GM12891 (cell line): ENCODE results near the gene ATG13.

Experiments used
- DNase-seq: peaks from one replicate; pipeline ENCODE4 v3.0.0; 2011; ENCODE audit warnings: low spot score; ENCODE audit not compliant: insufficient read length
- FAIRE-seq: peaks from 2 replicates; lab custom pipeline; 2011; peaks lifted over from hg19 to GRCh38; lab: Jason Lieb, UNC
- PAX5 ChIP-seq: IDR thresholded peaks from 2 replicates; pipeline ENCODE4 v1.6.1; 2011; ENCODE audit warnings: low read length, moderate library complexity, mild to moderate bottlenecking; ENCODE audit not compliant: insufficient read depth, severe bottlenecking
- POLR2A ChIP-seq: IDR thresholded peaks from 2 replicates; pipeline ENCODE4 v1.6.1; 2011; ENCODE audit warnings: low read depth, low read length, control low read depth
- POLR2AphosphoS5 ChIP-seq: IDR thresholded peaks from 2 replicates; pipeline ENCODE4 v1.6.1; 2011; ENCODE audit warnings: low read depth, low read length, control low read depth
- POU2F2 ChIP-seq: IDR thresholded peaks from 2 replicates; pipeline ENCODE4 v1.6.1; 2011; ENCODE audit warnings: low read depth, mild to moderate bottlenecking, control low read depth, low read length, moderate library complexity
- SPI1 ChIP-seq: IDR thresholded peaks from 2 replicates; pipeline ENCODE4 v1.6.1; 2011; ENCODE audit warnings: low read depth, low read length, control low read depth
- TAF1 ChIP-seq: IDR thresholded peaks from 2 replicates; pipeline ENCODE4 v1.6.1; 2011; ENCODE audit warnings: low read depth, low read length, control low read depth

Gene ATG13

DNA sequence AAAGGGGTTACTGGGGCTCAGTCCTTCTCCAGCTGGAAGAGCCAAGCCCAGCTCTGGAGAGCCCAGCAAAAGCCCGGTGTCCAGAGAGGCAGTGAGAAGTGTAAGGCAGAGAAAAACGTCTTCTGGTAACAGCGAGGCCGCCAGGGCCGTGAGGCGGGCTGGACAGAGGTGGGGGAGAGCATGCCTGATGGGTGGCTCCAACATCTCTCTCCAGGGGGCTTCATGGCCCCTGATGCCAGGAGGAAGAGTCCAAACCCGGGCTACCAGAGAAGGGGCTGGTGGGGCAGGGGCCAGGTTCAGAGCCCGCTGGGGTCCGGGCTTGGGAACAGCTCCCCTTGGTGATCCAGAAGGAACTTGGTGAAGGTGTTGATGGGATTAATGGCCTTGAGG, 61.4 kb downstream of the ATG13 start:
- no peak for TF ChIP-seq POLR2A
- TF ChIP-seq POLR2AphosphoS5, result no peak
- TF ChIP-seq POU2F2, result no peak
- no peak for TF ChIP-seq TAF1
- TF ChIP-seq PAX5, result no peak
- no peak for TF ChIP-seq SPI1
- FAIRE-seq (no peak), DNase-seq (no peak)

DNA sequence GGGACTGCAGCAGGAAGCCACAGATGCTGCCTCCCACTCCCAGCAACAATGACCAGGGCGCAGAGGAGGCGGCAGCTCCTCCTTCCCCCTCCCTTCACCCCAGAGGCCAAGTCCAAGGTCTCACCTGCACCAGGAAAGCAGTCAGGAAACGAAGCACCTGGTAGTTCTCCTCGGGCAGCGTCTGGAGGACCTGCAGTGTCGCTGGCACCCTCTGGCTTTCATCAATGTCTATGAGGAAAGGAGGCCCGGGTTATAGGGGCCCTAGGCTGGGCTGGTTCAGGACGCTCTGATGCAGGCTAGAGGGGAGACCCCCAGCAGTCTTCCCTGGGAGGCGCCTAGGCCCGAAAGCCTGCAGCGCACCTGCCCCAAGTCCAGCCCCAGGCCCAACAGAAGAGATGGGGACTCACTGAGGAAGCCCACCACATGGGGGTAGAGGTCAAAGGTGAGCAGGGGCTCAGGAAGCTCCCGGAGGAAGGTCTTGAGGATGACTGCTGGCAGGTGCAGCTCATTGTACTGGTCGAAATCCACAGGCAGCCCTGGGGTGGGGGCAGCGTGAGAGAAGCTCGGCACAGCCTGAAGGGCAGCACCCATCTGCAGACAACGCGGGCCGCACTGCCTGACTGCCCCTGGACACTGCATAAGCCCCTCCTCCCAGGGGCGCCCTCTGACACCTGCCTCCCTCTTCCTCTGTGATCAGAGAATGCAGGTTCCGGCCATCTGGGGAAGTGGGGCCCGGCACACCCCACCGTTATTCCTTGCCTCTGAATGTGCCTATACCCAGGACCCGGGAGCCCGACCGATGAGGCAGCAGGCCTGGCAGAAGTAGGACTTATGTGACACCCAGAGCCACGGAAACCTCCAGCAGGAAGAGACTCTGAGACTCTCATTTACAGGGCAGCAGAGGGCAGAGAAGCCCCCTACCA, 62.1 kb downstream of the ATG13 start:
- DNase-seq (no peak), FAIRE-seq (no peak)
- TF ChIP-seq POLR2A, result no peak
- no peak for TF ChIP-seq POU2F2
- no peak for TF ChIP-seq TAF1
- no peak for TF ChIP-seq POLR2AphosphoS5
- no peak for TF ChIP-seq SPI1
- no peak for TF ChIP-seq PAX5

DNA sequence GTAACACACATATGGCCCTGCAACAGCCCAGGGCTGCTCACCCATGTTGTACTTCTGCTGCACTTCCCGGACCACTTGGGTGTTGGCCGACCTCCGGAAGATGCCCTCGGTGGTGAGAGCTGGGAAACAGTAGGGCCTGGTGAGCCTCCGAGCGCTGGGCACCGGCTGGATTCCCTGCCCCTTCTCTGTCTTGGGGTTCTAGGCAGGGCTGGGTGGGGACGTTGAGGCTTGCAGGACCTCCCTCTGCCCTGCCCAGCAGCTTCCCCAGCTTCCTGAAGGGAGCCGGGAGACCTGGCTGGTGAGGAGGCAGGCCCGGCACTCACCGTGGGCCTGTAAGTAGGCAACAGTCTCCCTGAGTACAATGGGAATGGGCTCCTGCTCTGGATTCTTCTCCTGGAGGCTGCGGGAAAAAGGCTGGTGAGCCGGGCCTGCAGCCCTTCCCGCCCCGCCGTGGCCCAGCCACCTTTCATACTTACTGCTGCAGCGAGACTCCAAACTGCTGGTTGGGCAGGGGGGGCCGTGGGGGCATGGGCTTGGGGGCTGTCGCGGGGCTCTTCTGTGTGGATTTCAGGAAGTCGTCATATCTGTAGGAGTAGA, 62.9 kb downstream of the ATG13 start:
- DNase-seq (no peak), FAIRE-seq (no peak)
- TF ChIP-seq PAX5 (no peak), POU2F2 (no peak), SPI1 (no peak), POLR2A (no peak), POLR2AphosphoS5 (no peak), TAF1 (no peak)

DNA sequence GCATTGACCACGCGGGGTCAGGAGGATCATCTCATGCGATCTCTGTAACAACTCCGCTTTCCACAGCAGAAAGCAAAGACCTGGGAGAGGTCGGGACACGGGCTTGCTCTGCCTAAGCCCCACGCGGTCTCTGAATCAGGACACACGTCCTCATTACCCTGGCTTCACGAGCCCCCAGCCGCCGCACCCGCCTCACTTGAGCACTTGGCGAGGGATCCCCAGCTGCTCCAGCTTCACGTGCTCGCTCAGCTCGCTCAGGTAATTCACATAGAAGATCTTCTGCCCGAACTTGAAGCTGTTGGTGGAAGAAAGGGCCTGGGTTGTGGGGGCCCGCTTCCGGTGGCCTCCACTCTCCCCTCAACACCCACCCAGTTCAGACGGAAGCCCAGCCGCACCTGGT, 63.5 kb downstream of the ATG13 start:
- FAIRE-seq, result no peak
- no peak for TF ChIP-seq POU2F2
- DNase-seq, result no peak

DNA sequence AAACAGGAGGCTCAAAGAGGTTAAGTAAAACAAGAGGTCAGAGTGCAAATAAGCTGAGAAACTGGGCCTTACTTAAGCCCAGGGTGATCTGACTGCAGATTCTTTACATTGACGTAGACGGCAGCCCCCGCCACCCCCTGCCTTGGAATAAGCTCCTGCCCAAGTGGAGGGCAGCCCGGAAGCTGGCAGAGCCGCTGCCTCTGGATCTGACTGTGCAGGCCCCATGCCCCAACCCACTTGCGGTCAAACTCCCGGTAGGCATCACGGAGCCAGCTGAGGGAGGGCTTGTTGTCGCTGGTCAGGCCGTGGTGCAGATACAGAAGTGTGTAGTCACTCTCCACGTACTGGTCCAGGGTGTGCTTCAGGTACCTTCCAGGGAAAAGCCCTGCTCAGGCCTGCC, 64.5 kb downstream of the ATG13 start:
- TF ChIP-seq SPI1, result no peak
- no peak for TF ChIP-seq POLR2AphosphoS5
- TF ChIP-seq TAF1, result no peak
- no peak for TF ChIP-seq PAX5
- no peak for TF ChIP-seq POU2F2
- no peak for TF ChIP-seq POLR2A
- DNase-seq, result no peak
- no peak for FAIRE-seq

DNA sequence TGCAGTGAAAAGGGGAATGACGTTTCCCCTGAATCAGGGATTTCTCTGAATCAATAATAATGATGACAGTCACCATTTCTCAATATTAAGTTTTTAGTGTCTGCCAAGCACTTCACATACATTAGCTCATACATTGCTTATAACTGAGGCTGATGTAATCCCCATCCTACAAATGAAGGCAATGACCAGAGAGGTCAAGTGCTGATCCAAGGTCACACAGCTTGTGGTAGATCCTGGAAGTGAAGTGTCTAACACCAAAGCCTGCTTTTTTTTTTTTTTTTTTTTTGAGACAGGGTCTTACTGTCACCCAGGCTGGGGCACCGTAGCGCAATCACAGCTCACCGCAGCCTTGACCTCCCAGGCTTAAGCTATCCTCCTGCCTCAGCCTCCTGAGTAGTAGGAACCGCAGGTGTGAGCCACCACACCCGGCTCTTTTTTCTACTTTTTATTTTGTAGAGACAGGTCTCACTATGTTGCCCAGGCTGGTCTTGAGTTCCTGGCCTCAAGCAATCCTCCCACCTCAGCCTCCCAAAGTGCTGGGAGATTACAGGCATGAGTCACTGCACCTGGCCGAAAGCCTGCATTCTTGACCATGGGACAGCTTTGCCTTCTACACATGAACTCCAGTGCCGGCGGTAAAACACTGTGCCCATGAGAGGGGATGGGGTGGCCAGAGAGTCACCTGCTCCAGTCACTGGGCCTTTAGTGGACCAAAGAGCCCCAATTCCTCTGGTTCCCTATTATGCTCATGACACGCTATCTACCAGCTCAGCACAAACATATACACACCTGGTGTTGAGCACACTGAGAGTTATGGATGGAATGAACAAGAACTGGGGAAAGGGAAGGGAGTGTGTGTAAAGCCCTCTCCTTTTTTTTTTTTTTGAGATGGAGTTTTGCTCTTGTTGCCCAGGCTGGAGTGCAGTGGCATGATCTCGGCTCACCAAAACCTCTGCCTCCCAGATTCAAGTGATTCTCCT, 65.7 kb downstream of the ATG13 start:
- DNase-seq, result no peak
- no peak for FAIRE-seq
- TF ChIP-seq PAX5, result no peak
- no peak for TF ChIP-seq POU2F2
- TF ChIP-seq POLR2A, result no peak
- TF ChIP-seq POLR2AphosphoS5, result no peak
- no peak for TF ChIP-seq SPI1
- no peak for TF ChIP-seq TAF1

DNA sequence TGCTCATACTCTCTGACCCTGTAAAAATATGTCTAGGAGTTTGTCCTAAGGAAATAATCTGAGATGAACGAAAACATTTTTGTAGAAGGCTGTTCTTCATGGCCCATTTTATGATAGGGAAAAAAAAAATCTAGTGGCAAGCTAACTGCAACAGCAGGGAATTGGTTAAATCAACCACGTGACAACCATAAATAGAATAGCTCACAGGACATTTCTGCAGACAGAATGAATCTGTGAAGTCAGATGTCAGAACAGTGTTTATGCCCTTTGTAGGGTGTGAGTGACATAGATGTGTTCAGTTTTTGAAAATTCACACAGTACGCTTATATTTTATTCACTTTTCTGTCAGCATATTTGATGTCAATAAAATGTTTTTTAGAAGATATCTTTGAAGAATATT, 67.0 kb downstream of the ATG13 start:
- no peak for FAIRE-seq
- DNase-seq, result no peak
- TF ChIP-seq POLR2A, result no peak
- no peak for TF ChIP-seq POU2F2
- TF ChIP-seq SPI1, result no peak
- TF ChIP-seq POLR2AphosphoS5, result no peak
- TF ChIP-seq TAF1, result no peak
- no peak for TF ChIP-seq PAX5

DNA sequence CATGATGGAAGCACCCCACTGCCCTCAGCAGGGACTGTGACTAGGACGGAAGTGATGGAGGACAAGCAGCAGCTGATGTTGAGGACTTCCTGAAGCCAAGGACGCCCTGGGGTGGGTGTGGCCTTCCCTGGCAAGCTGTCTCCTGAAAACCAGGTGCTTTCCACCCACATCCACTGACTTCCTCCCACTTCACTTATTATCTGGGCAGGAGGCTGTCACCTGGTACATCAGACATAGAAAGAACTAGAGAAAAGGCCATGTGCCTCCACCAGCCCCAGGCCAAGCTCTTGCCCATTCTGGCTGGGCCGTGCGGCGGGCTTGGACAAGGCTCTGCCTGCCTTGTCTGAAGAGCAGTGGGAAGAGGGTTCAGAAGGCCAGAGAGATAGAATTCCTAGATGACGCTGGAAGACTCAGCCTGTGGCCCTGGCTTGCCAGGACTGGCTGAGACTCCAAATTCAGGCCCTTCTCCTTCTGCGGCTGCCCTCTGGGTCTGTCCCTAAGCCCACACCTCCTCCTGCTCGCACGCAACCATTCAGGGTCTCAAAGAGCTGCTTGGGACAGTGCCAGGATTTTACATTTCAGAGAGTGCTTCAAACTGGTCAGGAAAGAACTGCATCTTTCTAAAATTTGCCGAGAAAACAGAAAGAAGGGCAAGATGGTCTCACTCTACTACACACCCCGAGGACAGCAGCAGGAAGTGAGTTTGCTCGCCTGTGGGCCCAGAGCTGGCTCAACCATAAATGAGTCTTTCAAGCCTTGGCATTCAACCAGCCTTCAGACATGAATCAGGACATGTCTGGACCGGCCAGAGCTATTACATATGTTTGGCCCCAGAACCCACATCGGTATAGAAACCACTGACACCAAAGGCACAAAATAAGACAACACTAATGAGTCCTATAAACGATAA, 69.8 kb downstream of the ATG13 start:
- TF ChIP-seq TAF1 (no peak), POLR2A (no peak), PAX5 (no peak), SPI1 (no peak), POLR2AphosphoS5 (no peak), POU2F2 (no peak)
- FAIRE-seq (no peak), DNase-seq (no peak)
